NT2/D1 (cell line): Measurements from ENCODE around the gene AVEN.
"Not testable (repeated sequence)": the region's sequence is repeated elsewhere in the genome, so short reads cannot be mapped to it uniquely, and the experiment has no call there.

Experiments used
- SUZ12 ChIP-seq: IDR thresholded peaks from 2 replicates; pipeline ENCODE4 v1.6.1; 2011; ENCODE audit not compliant: insufficient read length, insufficient read depth; ENCODE audit errors: extremely low read depth
- YY1 ChIP-seq: IDR thresholded peaks from 2 replicates; pipeline ENCODE4 v1.6.1; 2011; ENCODE audit not compliant: insufficient read length, insufficient read depth
- ZNF274 ChIP-seq: IDR thresholded peaks from 2 replicates; pipeline ENCODE4 v1.6.1; 2011; ENCODE audit warnings: mild to moderate bottlenecking, low read depth, low read length

DNA sequence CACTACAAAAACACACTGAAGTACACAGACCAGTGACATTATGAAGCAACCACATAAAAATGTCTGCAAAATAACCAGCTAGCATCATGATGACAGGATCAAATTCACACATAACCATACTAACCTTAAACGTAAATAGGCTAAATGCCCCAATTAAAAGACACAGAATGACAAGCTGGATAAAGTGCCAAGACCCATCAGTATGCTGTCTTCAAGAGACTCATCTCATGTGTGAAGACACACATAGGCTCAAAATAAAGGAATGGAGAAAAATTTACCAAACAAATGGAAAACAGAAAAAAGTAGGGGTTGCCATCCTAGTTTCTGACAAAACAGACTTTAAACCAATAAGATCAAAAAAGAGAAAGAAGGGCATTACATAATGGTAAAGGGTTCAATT, 11.4 kb upstream of the AVEN start:
- TF ChIP-seq SUZ12, ZNF274, YY1: not testable (repeated sequence)
